Activated CD4-positive, alpha-beta T cell treated with anti-CD3 and anti-CD28 coated beads for 36 hours (primary cell): ENCODE measurements around the gene KLHL29. TPM values are rescaled to one million over a fixed set of nuclear protein-coding genes. Genes with fewer than 3 reads are reported as not detected.

Experiments used
- ATAC-seq: fragments of 200-7000 bp; cut with Tn5 transposase; one replicate; pipeline ENCODE4 v1.10.0; 2021; ENCODE audit warnings: mild to moderate bottlenecking, moderate library complexity
- CTCF ChIA-PET: fragments of 350-600 bp; sonication (Branson Sonifier 250); formaldehyde crosslinking; loops from one replicate; lab custom pipeline; 2021; ENCODE audit warnings: antibody characterized with exemption; lab: Charles Lee
- POLR2A ChIA-PET: fragments of 350-600 bp; sonication (Branson Sonifier 250); formaldehyde crosslinking; loops from one replicate; lab custom pipeline; 2021; ENCODE audit warnings: antibody characterized with exemption, inconsistent platforms; lab: Charles Lee
- DNase-seq: peaks from one replicate; pipeline ENCODE4 v3.0.0-alpha.2; 2020
- H3K27ac Mint-ChIP-seq: one replicate; pipeline ENCODE4 v1.8.0; 2021; ENCODE audit warnings: mixed read lengths
- H3K27me3 Mint-ChIP-seq: one replicate; pipeline ENCODE4 v1.8.0; 2021; ENCODE audit warnings: mixed read lengths
- H3K36me3 Mint-ChIP-seq: one replicate; pipeline ENCODE4 v1.8.0; 2021; ENCODE audit warnings: low read depth, mixed read lengths
- H3K4me1 Mint-ChIP-seq: one replicate; pipeline ENCODE4 v1.8.0; 2021; ENCODE audit warnings: mixed read lengths
- H3K4me3 Mint-ChIP-seq: one replicate; pipeline ENCODE4 v1.8.0; 2021; ENCODE audit warnings: mild to moderate bottlenecking, moderate library complexity, mixed read lengths
- H3K9me3 Mint-ChIP-seq: one replicate; pipeline ENCODE4 v1.8.0; 2021; ENCODE audit warnings: low read depth, mixed read lengths
- intact Hi-C, 2 experiments: fragments of 100-400 bp; cut with DNase I in 1 of 2; cut with micrococcal nuclease in 1 of 2; formaldehyde crosslinking; loops; one replicate each; pipeline versions ENCODE4 v1.14.2 to v1.15.1; 2022 to 2024; cut with DNase I, micrococcal nuclease
- total RNA-seq, 2 experiments: library from RNA; stranded (reverse); gene quantifications; one replicate each; pipeline ENCODE4 v1.2.3, GENCODE V29; 2021

The KLHL29 gene
- total RNA-seq, 2 experiments from 2014 or later, result 1.7 to 2.0 TPM

DNA sequence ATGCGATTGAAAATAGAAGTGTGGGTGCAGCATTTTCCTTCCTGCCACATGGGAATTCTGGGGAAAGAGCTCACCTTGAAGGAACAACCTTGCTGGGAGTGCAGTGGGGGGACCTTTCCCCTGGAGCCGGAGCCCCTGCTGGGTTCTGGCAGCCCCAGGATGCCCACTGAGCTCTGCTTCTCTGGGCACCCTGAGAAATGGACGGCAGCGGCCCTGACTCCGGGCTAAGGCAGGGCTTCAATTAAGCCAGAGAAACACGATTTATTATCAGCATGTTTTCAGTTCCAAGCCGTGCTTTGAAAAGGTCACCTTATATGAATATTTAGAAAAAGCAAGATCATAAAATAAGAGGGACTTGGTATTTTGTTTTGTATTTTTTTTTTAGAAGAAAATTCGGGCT is 68.5 kb downstream of the KLHL29 start:
- no peak for DNase-seq

DNA sequence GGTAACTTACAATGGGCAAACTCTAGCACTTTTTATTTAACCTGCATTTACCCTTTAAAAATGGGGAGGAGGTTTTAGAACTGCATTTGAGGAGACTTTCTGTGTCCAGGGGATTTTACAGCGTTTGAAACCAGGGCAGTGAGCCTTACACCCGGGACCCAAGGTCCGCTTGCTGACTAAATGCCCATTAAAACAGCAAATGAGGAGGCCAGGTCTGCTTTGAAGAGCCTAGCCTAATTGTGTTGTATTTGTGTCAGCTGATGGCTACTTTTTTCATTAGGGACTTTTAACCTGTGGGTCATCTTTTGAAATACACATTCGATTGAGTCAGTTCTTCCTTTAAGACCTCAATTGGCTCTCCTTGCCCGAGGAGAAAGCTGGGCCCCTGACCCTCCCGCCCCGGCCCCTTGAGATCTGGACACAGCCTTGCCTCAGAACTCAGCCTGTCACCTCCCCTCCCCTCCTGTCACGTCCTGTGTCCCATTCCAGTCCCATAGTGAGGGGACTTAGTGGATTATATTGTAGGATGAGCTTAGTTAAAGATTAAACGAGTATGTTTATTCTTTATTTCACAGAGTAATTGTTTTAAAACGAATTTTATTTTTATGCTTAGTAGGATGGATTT is 69.0 kb downstream of the KLHL29 start:
- intact Hi-C loops, result no loop called here
- ChIA-PET CTCF (interaction anchor here (0.6 kb wide), 1 partner anchor 39 kb away, joined by 3 read pairs; no protein-coding TSS in a partner anchor), POLR2A (interaction anchor here (0.6 kb wide), 1 partner anchor 88 kb away, joined by 5 read pairs; no protein-coding TSS in a partner anchor)
- Mint-ChIP-seq H3K36me3 (no peaks in the 10 kb centered on the region), H3K27me3 (peaks cover 8% of the 10 kb centered on the region), H3K4me1 (peaks cover 23% of the 10 kb centered on the region), H3K4me3 (no peak overlapping the region), H3K27ac (no peak overlapping the region), H3K9me3 (no peaks in the 10 kb centered on the region)
- no peak for DNase-seq
- ATAC-seq, result no peak

More for the DNA sequence above, 68.5 kb downstream of the KLHL29 start:
- H3K9me3 Mint-ChIP-seq, result no peaks in the 10 kb centered on the region
- no peak overlapping the region for H3K27ac Mint-ChIP-seq
- POLR2A ChIA-PET, result interaction anchor here (0.5 to 0.6 kb wide), 2 partner anchors 18 to 88 kb away, joined by 3 to 5 read pairs; no protein-coding TSS in a partner anchor
- H3K4me3 Mint-ChIP-seq, result no peak overlapping the region
- CTCF ChIA-PET, result interaction anchor here (0.8 kb wide), 1 partner anchor 91 kb away, joined by 4 read pairs; no protein-coding TSS in a partner anchor
- intact Hi-C loops, result no loop called here
- H3K4me1 Mint-ChIP-seq, result peaks cover 23% of the 10 kb centered on the region
- peaks cover 8% of the 10 kb centered on the region for H3K27me3 Mint-ChIP-seq
- ATAC-seq, result no peak
- no peaks in the 10 kb centered on the region for H3K36me3 Mint-ChIP-seq

DNA sequence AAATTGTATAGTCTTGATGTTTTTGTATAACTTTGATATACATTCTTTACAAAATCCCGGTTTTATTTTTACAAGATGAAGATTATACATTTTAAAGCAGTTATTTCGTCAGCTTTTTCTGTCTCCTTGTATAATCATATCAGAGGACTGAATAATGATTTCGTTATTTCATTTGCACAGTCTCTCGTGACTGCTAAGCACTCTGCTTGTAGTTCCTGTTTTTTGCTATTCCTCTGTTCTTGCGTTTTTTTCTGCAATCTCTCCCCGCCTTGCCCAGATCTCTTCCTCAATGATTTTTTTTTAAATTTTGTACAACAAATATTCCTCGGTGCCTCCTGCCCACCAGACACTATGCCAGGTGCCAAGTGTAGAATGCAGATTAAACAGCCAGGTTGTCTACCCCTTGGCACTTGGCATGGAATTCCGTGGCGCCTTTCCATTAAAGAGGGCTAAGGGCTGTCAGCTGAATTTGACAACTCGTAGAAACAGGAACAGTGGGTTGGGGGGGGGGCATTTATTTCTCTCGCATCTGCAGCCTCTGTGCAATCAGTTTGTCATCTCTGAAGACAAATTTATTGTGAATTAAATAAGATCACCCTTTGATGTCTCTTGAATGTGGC is 69.6 kb downstream of the KLHL29 start:
- Mint-ChIP-seq H3K36me3 (no peaks in the 10 kb centered on the region), H3K4me3 (no peak overlapping the region), H3K27me3 (peaks cover 8% of the 10 kb centered on the region), H3K9me3 (no peaks in the 10 kb centered on the region), H3K27ac (no peak overlapping the region), H3K4me1 (peaks cover 23% of the 10 kb centered on the region)
- intact Hi-C loops, result no loop called here
- DNase-seq (no peak), ATAC-seq (no peak)
- ChIA-PET POLR2A (no interaction called here), CTCF (interaction anchor here (0.6 kb wide), 1 partner anchor 38 kb away, joined by 3 read pairs; no protein-coding TSS in a partner anchor)

DNA sequence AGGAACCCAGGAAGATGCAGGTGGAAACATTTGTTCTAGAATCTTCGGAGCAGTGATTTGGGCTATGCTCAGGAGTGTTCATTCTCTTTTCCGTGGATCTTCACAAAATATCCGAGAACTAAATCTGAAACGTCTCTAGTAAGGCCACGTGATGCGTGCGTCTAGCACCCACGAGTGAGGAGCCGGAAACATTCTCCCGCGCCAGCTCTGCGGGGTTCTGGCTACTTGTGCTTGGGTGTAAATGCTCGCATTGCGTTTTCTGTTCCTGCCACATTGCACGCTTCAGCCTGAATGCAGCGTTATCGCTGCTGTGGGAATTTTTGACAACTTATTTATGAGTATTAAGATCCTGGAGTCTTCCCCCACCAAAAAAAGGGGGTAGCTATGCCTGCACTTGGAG is 71.4 kb downstream of the KLHL29 start:
- no peaks in the 10 kb centered on the region for H3K9me3 Mint-ChIP-seq
- ATAC-seq, result no peak
- H3K4me3 Mint-ChIP-seq, result no peak overlapping the region
- no peak overlapping the region for H3K27ac Mint-ChIP-seq
- peaks cover 23% of the 10 kb centered on the region for H3K4me1 Mint-ChIP-seq
- no peaks in the 10 kb centered on the region for H3K36me3 Mint-ChIP-seq
- ChIA-PET POLR2A (no interaction called here), CTCF (no interaction called here)
- intact Hi-C loops, result no loop called here
- H3K27me3 Mint-ChIP-seq, result peaks cover 10% of the 10 kb centered on the region
- DNase-seq, result no peak

DNA sequence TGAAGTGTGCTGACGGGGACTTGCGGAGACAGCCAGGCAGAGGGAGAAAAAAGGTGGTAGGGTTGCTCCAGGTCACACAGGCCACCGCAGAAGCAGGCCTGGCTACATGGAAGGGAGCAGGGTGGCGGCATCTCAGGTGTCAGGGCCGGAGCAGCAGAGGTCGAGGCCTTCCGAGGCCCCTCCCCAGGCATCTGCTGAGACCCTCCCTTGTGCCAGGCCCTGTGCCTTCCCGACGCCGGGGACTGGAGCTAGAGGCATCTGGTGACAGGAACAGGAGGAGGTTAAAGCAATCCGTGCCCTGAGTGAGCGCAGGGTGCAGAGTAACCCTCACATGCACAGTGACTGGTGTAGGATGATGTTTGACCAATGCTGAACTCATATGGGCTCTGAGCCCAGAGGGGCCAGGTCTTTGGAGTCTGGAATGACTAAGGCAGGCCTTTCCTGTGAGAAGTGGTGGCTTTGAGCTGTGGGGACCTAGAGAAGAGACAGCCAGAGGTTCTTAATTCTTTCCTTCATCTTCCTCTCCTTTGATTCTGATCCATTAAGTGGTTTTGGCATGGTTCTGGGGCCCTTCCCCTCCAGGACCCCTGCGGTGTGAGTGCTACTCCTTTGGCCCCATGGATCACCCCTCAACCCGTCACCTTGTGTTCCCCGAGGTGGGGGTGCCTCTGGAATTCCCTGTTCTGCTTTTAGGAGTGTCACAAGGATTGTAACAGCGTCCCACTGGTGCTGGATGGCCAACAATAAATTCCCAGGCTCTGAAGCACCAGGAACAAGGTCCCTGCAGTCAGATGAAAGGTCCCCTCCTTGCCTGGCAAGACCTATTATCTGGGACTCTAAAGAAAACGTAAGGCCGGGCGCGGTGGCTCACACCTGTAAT is 72.1 kb downstream of the KLHL29 start:
- Mint-ChIP-seq H3K4me3 (no peak overlapping the region), H3K27ac (no peak overlapping the region), H3K27me3 (peaks cover 10% of the 10 kb centered on the region), H3K4me1 (peaks cover 23% of the 10 kb centered on the region), H3K36me3 (no peaks in the 10 kb centered on the region), H3K9me3 (no peaks in the 10 kb centered on the region)
- ChIA-PET POLR2A (no interaction called here), CTCF (interaction anchor here (1.0 kb wide), 1 partner anchor 10 kb away, joined by 3 read pairs; no protein-coding TSS in a partner anchor)
- no peak for ATAC-seq
- intact Hi-C loops, result no loop called here
- no peak for DNase-seq

DNA sequence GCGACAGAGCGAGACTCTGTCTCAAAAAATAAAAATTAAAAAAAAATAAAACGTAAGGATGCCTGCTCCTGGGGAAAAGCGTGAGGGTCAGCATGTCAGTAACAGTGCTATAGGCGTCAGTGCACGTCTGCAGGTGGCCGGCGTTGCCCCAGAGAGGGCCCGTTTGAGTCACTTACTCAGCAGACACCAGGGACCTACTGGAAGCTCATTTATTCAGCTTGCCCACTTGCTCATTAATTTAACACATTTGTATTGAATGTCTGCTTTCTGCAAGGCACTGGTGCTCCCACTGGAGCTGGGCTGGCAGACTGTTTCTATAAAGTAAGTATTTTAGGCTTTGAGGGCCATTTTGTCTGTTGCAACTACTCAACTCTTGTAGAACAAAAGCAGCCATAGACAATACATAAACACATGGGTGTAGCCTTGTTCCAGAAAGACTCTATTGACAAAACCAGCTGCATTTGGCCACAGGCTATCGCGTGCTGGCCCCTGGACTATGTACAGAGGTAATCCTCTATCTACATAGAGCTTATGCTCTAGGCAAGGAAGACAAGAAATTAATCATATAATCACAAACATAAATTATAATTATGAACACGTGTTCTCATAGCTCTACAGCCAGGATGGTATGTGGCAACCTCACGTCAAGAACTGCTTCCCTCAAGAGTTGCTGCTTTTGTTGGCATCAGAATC is 73.2 kb downstream of the KLHL29 start:
- Mint-ChIP-seq H3K9me3 (no peaks in the 10 kb centered on the region), H3K36me3 (no peaks in the 10 kb centered on the region), H3K27ac (no peak overlapping the region), H3K4me1 (peaks cover 13% of the 10 kb centered on the region), H3K27me3 (peaks cover 10% of the 10 kb centered on the region), H3K4me3 (no peak overlapping the region)
- DNase-seq, result no peak
- ChIA-PET CTCF (interaction anchor here (0.6 to 1.0 kb wide), 3 partner anchors 9 to 123 kb away, joined by 3 read pairs; no protein-coding TSS in a partner anchor), POLR2A (no interaction called here)
- intact Hi-C loops, result no loop called here
- ATAC-seq, result no peak

DNA sequence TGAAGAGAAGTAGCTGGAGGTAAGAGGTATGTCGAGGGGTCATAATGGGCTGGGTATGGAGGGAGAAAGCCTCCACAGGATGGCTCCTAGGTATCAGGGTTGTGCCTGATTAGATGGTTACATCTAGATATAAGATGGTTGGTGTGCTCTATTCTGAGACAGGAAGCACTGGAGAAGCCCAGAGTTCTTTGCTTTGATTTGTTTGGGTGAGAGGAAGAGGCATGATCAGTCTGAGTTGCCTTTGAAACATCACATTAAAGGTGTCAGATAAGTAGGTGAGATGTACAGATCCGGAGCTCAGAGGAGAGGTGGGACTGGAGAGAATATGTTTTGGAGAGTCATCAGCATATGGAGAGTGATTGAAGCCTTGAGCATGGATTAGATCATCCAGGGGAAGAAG is 74.1 kb downstream of the KLHL29 start:
- Mint-ChIP-seq H3K4me1 (peaks cover 6% of the 10 kb centered on the region), H3K27me3 (peaks cover 10% of the 10 kb centered on the region), H3K36me3 (no peaks in the 10 kb centered on the region), H3K9me3 (no peaks in the 10 kb centered on the region), H3K4me3 (no peak overlapping the region), H3K27ac (no peak overlapping the region)
- intact Hi-C loops, result no loop called here
- ATAC-seq (no peak), DNase-seq (no peak)
- CTCF ChIA-PET, result interaction anchor here (0.6 kb wide), 1 partner anchor 107 kb away, joined by 4 read pairs; no protein-coding TSS in a partner anchor
- POLR2A ChIA-PET, result no interaction called here

DNA sequence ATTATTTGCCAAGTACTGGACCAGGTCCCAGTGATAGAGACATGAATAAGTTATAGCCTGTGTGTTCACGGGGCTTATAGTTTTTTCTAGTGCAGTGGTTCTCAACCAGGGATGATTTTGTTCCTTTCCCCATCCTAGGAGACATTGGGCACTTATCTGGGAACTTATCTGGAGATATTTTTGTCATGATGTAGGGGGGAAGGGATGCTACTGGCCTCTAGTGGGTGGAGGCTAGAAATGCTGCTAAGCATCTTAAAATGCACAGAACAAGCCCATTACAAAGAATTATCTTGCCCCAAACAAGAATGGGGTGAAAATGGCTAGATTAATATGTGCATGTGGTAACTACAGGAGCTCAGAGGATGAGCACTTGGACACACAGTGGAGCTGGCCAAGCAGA is 75.2 kb downstream of the KLHL29 start:
- ChIA-PET POLR2A (no interaction called here), CTCF (interaction anchor here (1.0 kb wide), 1 partner anchor 261 kb away, joined by 3 read pairs; no protein-coding TSS in a partner anchor)
- intact Hi-C loops, result no loop called here
- Mint-ChIP-seq H3K27me3 (peaks cover 5% of the 10 kb centered on the region), H3K27ac (no peak overlapping the region), H3K9me3 (no peaks in the 10 kb centered on the region), H3K4me3 (no peak overlapping the region), H3K36me3 (no peaks in the 10 kb centered on the region), H3K4me1 (no peaks in the 10 kb centered on the region)
- DNase-seq, result no peak
- ATAC-seq, result no peak

DNA sequence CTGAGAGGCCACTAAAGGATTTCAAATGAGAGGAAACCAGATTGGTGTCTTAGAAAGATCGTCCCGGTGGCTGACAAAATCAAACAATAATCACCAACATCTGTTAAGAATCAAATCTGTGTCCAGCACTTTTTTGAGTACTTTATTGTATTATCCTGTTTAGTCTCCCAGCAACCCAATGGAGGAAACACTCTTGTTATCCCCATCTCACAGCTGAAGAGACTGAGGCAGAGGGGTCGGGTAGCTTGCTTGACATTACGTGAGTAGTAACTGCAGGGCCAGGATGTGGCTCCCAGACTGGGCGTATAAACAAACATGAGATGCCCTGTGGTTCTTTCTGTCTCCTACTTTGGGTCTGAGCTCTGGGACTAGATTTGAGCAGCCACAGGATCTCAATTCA is 76.0 kb downstream of the KLHL29 start:
- POLR2A ChIA-PET, result no interaction called here
- Mint-ChIP-seq H3K4me1 (no peaks in the 10 kb centered on the region), H3K27me3 (peaks cover 9% of the 10 kb centered on the region), H3K4me3 (no peak overlapping the region), H3K36me3 (no peaks in the 10 kb centered on the region), H3K9me3 (no peaks in the 10 kb centered on the region), H3K27ac (no peak overlapping the region)
- intact Hi-C loops, result no loop called here
- ATAC-seq (no peak), DNase-seq (no peak)
- CTCF ChIA-PET, result interaction anchor here (0.6 to 0.7 kb wide), 2 partner anchors 146 kb away, joined by 3 to 5 read pairs; no protein-coding TSS in a partner anchor

DNA sequence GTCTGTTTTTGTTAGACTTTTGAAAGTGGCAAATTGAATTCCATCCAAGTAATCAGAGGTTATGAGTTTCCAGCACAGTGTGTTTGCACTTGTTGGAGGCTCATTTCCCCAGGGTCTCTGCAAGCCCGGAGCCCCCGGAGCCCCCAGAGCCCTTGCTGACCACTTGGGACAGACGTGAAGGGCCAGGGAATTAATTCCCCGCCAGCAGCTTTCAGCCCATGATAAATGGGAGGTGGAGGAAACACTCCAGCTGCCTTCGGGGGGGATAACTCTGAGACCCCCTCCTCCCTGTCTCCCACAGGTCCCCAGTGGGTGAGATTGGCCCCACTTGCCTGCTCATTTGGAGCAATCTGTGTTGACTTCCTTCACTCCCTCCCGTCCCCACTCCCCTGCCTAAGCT is 79.2 kb downstream of the KLHL29 start:
- CTCF ChIA-PET, result no interaction called here
- H3K4me3 Mint-ChIP-seq, result no peak overlapping the region
- intact Hi-C loops, result no loop called here

More for the DNA sequence above, 79.2 kb downstream of the KLHL29 start:
- H3K4me1 Mint-ChIP-seq, result no peaks in the 10 kb centered on the region
- H3K9me3 Mint-ChIP-seq, result no peaks in the 10 kb centered on the region
- H3K27me3 Mint-ChIP-seq, result peaks cover 22% of the 10 kb centered on the region
- no peak for DNase-seq
- no peak for ATAC-seq
- POLR2A ChIA-PET, result no interaction called here
- no peak overlapping the region for H3K27ac Mint-ChIP-seq
- no peaks in the 10 kb centered on the region for H3K36me3 Mint-ChIP-seq
